NCI-H2227 (cell line): ENCODE data around the gene TAT.
"Not testable (repeated sequence)": the region's sequence is repeated elsewhere in the genome, so short reads cannot be mapped to it uniquely, and the experiment has no call there.

Source experiments
- DNase-seq: peaks from one replicate; lab custom pipeline; 2025; ENCODE audit not compliant: unreplicated experiment; lab: John Stamatoyannopoulos, UW

TAT gene

DNA sequence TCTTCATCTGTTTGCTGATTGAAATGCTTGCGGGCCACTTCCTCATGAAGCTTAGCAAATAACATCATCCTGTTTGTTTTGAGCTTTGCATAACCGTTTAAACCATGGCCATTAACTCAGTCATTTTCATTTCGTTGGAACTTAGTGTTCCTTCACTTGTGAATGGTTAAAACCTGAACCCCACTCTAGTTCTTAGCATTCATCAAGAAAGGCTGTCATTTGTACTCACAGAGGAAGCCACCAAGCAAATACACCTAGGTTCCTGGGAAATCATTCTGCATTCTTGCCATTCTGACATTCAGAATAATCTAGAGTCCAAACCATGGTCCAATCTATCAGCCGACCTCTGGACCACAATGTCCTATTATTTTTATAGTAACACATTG, 8.4 kb upstream of the TAT start:
- no peak for DNase-seq

DNA sequence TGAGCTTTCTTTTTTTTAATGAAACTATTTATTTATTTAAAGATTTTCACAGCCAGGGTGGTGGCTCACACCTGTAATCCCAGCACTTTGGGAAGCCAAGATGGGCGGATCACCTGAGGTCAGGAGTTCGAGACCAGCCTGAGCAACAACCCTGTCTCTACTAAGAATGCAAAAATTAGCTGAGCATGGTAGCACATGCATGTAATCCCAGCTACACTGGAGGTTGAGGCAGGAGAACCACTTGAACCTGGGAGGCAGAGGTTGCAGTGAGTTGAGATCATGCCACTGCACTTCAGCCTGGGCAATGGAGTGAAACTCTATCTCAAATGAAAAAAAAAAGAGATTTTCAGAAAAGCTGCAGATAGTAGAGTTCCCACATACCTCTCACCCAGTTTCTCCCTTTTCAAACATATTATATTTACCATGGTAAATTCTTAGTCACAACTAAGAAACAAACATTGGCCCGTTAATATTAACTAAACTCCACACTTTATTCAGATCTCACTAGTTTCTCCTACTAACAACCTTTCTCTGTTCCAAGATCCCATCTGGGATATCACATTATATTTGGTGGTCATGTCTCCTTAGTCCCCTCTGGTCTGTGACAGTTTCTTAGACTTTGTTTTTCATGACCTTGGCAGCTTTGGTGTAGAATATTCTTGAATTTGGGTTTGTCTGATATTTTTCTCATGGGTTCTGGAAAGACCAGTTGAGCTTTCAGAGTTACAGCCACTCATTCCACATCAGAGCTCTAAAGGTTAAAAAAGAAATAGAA, 7.8 kb upstream of the TAT start:
- no peak for DNase-seq

DNA sequence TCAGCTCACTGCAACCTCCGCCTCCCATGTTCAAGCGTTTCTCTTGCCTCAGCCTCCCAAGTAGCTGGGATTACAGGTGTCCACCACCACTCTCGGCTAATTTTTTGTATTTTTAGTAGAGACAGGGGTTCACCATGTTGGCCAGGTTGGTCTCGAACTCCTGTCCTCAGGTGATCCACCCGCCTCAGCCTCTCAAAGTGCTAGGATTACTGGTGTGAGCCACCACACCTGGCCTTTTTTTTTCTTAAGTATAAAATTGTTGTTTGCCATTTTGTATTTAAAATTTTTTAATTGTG, 5.6 kb upstream of the TAT start:
- DNase-seq, result not testable (repeated sequence)

DNA sequence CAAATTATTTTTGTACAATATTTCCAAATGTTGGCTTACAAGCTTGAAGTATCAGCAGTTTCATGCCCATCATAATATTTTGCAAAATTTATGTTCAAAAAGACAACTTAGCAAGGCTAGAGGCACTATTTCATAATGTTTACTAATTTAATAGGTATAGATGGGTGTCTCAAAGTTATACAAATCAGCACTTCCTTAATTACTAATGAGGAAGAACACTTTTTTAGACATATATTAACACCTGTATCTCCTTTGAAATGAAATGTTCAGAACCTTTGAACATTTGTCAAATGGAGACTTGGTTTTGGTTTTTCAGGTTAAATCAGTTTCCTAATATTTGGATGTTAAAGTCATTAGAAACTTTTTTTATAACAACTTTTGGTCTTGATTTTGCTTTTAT, 2.2 kb downstream of the TAT start:
- DNase-seq, result no peak

DNA sequence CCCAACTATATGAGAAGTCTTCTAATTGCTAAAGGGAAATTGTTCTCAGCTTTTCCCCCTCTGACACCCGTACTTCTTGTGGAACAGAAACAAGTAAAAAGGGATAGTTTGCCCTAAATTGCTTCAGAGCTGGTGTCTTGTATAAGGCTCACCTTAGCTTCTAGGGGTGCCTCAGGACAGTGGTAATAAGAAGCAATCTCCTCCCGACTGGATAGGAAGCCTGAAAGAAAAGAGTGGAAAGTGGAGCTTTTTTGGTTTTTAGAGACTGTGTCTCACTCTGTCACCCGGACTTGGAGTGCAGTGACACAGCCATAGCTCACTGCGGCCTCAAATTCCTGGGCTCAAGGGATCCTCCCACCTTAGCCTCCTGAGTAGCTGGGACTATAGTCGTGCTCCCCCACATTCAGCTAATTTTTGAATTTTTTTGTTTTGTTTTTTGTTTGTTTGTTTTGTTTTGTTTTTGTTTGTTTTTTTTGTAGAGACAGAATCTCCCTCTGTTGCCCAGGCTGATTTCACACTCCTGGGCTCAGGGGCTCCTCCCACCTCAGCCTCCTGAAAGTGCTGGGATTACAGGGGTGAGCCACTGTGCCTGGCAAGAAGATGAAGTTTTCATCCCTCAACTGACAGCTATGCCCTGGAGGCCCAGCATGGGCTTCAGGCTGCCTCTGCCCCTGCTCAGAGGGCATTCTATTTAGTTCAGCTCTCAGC, 3.4 kb downstream of the TAT start:
- DNase-seq, result no peak

DNA sequence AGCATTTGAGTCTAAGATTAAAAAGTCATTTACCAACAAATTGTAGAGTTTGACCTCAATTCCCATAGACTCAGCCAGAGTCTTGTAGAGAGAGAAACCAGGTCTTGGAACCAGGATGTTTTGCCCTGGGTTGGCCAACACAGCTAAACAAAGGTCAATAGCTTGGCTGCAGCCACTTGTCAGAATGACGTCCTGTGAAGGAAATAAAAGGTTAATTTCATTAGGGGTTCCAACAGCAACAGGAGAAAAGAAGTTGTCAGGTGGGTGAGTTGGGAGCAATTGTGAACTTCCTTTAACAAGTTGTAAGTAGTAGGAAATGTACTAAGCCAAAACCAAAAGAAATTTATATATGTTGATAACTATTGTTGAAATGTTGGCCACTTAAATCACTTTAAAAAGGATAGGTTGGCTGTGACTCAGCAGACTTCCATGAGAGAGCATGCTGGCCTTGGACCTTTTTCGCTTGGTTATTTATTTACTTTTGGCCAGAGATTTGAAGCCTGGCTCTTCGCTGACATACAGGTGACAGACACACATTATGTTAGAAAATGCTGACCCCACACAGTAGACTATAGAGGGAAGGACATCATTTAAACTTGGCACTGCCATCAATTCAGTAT, 4.3 kb downstream of the TAT start:
- DNase-seq, result no peak

DNA sequence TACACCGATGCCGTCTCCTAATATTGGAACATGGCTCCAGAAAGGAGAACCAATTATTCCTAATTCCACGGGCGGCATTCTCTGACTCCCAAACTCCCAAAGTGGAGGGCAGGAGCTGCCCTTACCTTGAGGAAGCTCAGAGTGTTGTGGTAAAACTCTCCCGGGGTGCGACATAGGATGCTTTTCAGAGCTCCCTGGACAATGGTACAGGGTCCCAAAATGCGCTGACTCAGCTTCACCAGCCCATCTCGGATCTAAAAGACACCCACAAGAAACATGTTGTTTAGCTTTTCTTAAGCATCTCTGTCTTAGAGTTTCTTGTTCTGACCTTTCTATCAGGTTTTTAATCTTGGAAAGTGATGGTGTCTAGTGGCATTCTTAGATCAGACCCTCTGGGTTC, 6.7 kb downstream of the TAT start:
- no peak for DNase-seq

DNA sequence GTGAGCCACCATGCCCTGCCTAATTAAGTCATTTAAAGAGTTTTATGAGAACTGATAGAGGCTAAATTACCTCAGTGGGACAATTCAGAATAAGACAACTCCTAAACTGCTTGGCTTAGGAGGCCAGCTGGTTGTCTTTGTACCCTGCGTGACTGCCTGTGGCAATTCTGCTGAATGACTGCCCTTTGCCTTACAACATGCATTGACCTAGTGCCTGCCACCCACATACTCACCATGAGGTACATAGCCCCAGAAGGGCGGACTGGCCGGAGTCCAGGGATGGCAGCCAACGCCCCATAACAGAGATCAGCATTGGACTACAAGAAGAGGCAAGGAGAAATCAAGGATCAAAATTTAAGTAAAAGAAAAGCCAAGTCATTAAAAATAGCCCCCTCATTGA, 7.3 kb downstream of the TAT start:
- no peak for DNase-seq

DNA sequence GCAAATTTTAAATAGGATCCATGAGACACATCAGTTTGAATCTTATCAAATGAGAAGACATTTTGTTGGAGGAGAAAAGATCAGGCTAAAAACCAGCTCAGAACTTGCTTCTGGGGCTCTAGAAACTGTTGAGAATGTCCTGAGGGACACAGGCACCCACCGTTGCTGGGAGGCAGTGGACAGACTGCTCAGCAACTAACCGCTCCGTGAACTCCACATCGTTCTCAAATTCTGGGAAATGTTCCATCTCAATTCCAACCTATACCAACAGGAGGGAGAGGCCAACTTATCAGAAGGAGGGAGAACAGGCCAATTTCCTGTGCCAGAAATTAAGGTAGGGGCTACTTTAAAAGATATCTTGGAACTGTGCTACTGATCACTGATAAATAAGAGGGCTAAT, 8.3 kb downstream of the TAT start:
- no peak for DNase-seq

DNA sequence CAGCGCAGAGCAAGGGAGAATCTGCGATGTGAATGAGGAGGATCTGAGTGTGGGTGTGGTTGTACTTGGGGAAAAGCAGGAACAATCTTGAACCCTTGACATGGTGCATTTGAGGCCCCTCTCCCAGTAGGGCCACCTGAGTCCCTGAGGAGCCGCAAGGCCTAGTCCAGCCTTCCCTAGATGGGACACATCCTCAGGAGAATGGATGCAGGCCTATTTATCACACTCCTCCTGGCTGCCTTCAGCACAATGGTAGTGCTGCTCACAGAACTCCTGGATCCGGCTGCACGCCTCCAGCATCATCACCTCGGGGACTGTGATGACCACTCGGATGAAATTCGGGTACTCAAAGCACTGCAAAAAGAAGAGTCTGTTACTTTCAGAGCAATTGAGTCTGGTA, 9.0 kb downstream of the TAT start:
- no peak for DNase-seq

DNA sequence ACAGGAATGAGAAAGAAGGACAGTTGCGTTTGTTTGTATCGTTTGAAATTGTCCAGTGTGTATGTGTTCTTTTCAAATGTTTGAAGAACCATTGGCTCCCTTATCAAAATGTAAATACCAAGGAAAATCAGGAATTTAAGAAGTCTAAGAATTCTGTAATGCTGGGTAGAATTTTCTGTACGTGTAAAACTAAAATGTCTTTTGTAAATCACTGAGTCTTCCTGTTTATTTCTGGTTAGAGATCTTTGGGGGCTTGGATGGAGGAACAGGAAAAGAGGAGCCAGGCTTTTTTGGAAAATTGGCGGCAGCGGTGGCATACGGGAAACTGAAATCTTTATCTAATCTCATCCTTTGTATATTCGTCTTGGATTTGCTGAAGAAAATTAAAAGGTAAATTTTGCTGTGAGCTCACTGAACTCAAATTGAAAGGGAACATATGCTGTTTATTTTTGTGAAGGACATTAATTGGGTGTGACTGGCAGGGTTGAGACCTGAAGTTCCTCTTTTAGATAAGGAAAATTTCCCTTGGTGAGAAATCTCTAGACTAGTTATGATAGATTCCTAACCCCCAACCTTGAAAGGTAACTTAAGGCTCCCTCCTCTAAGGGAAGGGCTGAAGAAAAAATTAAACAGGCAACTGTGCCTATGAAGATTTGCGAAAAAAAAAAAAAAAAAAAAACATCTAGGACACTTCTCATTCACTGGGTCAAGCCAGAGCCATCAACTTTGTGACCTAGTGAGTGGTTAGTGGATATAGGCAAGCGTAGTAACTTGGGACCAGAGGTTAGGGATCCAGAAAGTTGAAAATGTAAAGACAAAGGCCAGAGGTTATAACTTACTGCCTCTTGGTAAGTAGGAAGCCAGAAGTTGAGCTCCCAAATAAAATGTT, 10.8 kb downstream of the TAT start:
- no peak for DNase-seq

DNA sequence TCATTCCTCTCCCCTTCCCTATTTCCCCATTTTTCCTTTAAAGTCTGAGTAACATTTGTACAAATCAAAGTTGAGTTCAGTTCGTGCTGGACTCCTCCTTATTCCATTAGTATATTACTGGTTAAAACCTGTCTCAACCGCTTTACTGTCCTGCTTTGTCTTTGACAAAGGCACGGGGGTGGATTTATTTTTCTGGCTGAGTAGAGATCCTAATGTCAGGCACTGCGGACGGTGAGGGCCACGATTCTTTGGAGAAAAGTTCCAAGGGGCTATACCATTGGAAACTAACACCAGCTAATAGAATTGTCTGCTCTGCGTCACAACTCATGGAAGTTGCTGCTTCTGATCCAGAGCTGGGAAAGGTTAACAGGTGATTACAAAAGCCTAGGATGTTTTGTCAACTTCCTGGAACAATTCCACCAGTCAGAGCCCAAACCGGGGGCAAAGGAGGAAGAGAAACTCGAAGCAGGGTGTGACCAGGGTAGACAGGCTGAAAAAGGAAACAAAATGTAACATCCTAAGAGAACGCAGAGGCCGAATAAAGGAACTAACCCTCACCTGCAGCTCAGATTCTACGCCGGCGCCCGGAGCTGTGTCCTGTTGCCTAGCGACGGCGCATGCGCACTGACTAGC, 12.4 kb downstream of the TAT start:
- no peak for DNase-seq

DNA sequence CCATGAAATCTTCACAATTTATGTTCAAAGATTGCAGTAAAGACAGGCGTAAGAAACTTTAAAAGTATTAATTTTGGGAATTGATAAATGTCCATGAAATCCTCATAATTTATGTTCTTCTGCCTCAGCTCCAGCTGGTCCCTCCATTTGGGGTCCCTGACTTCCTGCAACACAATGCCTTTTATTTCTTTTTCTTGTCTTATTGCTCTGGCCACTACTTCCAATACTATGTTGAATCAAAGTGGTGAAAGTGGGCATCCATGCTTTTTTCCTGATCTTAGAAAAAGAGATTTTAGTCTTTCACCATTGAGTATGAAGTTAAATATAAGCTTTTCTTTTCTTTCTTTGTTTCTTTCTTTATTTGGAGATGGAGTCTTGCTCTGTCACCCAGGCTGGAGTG, 14.3 kb downstream of the TAT start:
- no peak for DNase-seq

DNA sequence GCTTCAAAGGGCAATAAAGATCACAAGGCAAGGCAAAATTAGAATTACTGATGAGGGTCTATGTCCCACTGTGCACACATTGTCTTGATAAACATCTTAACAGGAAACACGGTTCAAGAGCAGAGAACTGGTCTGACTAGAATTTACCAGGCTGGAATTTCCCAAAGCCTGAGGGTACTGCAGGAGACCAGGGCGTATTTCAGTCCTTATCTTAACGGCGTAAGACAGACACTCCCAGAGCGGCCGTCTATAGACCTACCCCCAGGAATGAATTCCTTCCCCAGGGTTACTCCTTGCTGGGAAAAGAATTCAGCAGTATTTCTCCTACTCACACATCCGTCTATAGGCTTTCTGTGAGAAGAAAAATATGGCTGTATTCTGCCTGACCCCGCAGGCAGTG, 15.0 kb downstream of the TAT start:
- not testable (repeated sequence) for DNase-seq

DNA sequence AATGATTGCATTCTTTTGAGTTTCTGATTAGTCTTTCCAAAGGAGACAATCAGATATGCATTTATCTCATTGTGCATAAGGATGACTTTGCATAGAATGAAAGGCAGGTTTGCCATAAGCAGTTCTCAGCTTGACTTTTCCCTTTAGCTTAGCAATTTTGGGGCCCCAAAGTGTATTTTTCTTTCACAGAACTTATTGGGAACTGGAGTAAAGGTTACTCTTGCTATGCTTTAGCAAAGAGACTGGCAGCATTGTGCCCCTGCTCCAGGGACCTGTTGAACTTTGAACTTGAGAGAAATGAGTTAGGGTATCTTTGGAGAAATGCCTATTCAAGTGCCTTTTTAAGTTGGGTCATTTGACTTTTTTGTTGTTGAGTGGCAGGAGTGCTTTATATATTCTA, 17.0 kb downstream of the TAT start:
- DNase-seq, result no peak

DNA sequence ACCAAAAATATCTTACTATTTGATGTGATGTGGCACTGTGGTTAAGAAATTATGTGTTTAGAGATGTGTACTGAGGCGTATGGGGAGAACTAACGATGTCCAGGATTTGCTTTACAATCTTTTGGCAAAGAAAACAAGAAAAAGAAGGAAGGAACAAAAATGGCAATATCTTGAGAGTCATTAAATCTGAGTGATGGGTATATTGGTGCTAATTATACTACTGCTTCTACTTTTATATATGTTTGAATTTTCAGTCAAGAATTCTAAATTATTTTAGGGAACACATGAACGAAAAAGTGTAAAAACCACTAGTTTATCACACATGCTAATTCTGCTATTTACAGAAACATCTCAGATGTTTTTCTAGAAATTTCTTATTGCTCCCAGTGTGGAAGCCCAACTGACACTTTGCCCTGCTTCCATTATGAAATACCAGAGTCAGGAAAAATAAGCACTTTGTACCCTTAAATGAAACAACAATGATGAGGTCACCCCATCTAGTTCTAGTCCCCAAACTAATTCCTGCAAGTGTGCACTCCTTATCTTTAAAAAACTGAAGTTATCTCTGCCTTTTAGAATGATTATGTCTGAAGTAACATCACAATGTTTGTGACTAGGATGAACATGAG, 18.8 kb downstream of the TAT start:
- DNase-seq, result no peak

DNA sequence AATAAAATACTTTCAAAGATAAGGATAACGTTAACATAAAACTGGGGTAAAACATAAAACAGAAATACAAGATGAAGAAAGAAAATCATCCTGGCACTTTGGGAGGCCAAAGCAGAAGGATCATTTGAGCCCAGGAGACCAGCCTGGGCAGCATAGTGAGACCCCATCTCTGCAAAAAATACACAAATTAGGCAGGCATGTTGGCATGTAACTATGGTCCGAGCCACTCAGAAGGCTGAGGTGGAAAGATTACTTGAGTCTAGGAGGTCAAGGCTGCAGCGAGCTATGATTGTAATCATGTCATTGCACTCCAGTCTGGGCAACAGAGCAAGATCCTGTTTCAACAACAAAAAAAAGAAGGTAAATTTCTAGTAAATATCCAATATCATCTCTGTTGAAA, 19.6 kb downstream of the TAT start:
- no peak for DNase-seq

DNA sequence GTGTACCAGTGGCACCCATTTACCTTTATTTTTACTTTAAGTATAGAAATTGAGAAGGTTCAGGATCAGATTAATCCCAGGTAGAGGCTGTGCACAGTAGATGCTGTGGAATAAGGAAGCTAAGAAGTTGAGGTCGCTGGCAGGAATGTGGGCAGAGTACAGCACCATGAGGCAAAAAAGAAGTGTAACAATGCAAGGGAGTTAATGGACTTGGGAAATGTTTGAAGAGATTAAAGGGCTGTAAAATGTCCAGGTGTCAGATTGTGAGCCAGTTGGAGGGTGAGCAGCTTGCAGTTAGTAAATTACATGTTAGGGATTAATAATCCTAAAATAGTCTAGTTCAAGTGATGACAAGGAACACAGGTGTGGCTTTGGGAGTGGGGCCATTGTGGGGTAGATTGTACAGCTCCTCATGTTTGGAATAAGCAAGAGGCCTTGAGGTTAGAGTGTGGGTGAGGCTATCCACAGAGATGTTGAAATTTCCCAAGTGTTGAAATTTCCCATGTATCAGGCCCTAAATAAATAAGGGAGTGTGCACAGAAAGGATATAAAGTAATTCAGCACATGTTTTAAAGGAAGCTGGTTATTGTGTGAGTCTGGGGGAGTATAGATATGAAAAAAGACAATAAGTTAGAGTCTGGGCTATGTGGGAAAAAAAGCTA, 21.5 kb downstream of the TAT start:
- no peak for DNase-seq

DNA sequence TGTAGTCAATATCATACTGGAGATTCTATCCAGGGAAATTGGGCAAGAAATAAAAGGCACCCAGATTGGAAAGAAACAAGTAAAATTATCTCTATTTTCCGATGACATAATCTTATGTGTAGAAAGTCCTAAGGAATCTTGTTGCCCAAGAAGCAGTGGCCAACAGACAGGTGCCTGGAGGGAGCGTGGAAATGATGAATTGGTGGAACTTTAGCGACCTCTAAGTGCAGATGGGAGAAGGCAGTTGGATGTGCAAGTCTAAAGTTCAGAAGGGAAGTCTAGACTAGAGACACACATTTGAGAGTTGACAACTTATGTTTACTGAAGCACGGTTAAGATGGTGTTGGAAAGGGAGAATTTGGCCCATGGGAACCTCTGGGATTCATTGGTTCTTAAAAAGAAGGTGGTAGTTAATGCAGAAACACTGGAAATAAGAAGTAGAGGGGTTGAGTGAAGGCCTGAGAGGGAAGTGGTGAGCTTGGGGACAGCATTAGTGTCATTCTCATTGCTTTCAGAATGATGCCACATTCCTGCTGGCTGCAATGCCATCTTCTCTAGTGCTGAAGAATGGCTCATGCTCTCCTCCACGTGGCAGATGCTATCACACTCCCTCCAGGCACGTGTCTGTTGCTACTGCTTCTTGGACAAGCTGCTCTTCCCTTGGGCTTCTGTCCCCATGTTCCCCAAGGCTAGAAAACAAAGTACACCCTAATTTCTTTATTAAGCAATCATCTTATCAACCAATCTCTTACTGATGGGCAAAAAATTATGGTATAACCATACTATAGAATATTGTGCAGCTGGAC, 24.0 kb downstream of the TAT start:
- DNase-seq, result no peak
